Progenitor cell of endocrine pancreas (in vitro differentiated cells): Measurements from ENCODE around the gene PIK3R5. TPM values are rescaled to one million over a fixed set of nuclear protein-coding genes. Genes with fewer than 3 reads are reported as not detected.

ENCODE experiments used
- DNase-seq: peaks from one replicate; pipeline ENCODE4 v3.0.0; 2021; ENCODE audit warnings: low spot score; ENCODE audit not compliant: unreplicated experiment
- H3K27ac Mint-ChIP-seq: 2 replicates; pipeline ENCODE4 v1.8.0; 2021; ENCODE audit warnings: mild to moderate bottlenecking, moderate library complexity, mixed read lengths
- H3K27me3 Mint-ChIP-seq: 2 replicates; pipeline ENCODE4 v1.8.0; 2021; ENCODE audit warnings: mixed read lengths
- H3K36me3 Mint-ChIP-seq: 2 replicates; pipeline ENCODE4 v1.8.0; 2022; ENCODE audit warnings: mixed read lengths; ENCODE audit not compliant: insufficient read depth
- H3K4me1 Mint-ChIP-seq: 2 replicates; pipeline ENCODE4 v1.8.0; 2021; ENCODE audit warnings: low read depth, mixed read lengths
- H3K4me3 Mint-ChIP-seq: 2 replicates; pipeline ENCODE4 v1.8.0; 2021; ENCODE audit warnings: low read depth, mild to moderate bottlenecking, moderate library complexity, mixed read lengths
- H3K9me3 Mint-ChIP-seq: 2 replicates; pipeline ENCODE4 v1.8.0; 2021; ENCODE audit warnings: low read depth, mixed read lengths
- CTCF ChIP-seq: fragments of 200-600 bp; sonication (generic); IDR thresholded peaks from one replicate; pipeline ENCODE4 v1.5.0; 2021; ENCODE audit warnings: antibody characterized with exemption, mild to moderate bottlenecking; ENCODE audit not compliant: unreplicated experiment
- total RNA-seq: library from RNA; stranded (reverse); gene quantifications from 2 replicates; pipeline ENCODE4 v1.2.1, GENCODE V29; 2021

Gene PIK3R5
- total RNA-seq, 1 donor from 2014 or later: 0.50 TPM

GRCh38 chr17:8928347-8928746 is 37.2 kb downstream of the PIK3R5 start:
- Mint-ChIP-seq H3K4me3 (no peak overlapping the region), H3K27ac (no peak overlapping the region), H3K4me1 (no peaks in the 10 kb centered on the region), H3K9me3 (peaks cover 29% of the 10 kb centered on the region), H3K36me3 (no peaks in the 10 kb centered on the region), H3K27me3 (peaks cover 15% of the 10 kb centered on the region)
- DNase-seq: no peak
- TF ChIP-seq CTCF: no peak

GRCh38 chr17:8927395-8927794 is 38.1 kb downstream of the PIK3R5 start:
- Mint-ChIP-seq H3K27ac (no peak overlapping the region), H3K36me3 (no peaks in the 10 kb centered on the region), H3K4me1 (no peaks in the 10 kb centered on the region), H3K4me3 (no peak overlapping the region), H3K9me3 (peaks cover 29% of the 10 kb centered on the region), H3K27me3 (peaks cover 21% of the 10 kb centered on the region)
- DNase-seq: no peak
- no peak for TF ChIP-seq CTCF

GRCh38 chr17:8925808-8926207 is 39.7 kb downstream of the PIK3R5 start:
- no peak for TF ChIP-seq CTCF
- peaks cover 13% of the 10 kb centered on the region for H3K27me3 Mint-ChIP-seq
- H3K36me3 Mint-ChIP-seq: no peaks in the 10 kb centered on the region
- no peak overlapping the region for H3K27ac Mint-ChIP-seq
- peaks cover 26% of the 10 kb centered on the region for H3K9me3 Mint-ChIP-seq
- no peak overlapping the region for H3K4me3 Mint-ChIP-seq
- no peak for DNase-seq
- H3K4me1 Mint-ChIP-seq: no peaks in the 10 kb centered on the region

GRCh38 chr17:8925141-8925540 is 40.4 kb downstream of the PIK3R5 start:
- no peak for DNase-seq
- Mint-ChIP-seq H3K4me3 (no peak overlapping the region), H3K27me3 (peaks cover 9% of the 10 kb centered on the region), H3K4me1 (no peaks in the 10 kb centered on the region), H3K36me3 (no peaks in the 10 kb centered on the region), H3K9me3 (peaks cover 22% of the 10 kb centered on the region), H3K27ac (no peak overlapping the region)
- TF ChIP-seq CTCF: no peak

GRCh38 chr17:8924595-8924994 is 40.9 kb downstream of the PIK3R5 start:
- H3K27ac Mint-ChIP-seq: no peak overlapping the region
- TF ChIP-seq CTCF: no peak
- H3K4me3 Mint-ChIP-seq: no peak overlapping the region
- peaks cover 9% of the 10 kb centered on the region for H3K27me3 Mint-ChIP-seq
- peaks cover 17% of the 10 kb centered on the region for H3K9me3 Mint-ChIP-seq
- no peaks in the 10 kb centered on the region for H3K4me1 Mint-ChIP-seq
- no peaks in the 10 kb centered on the region for H3K36me3 Mint-ChIP-seq
- no peak for DNase-seq
